Kidney glomerular epithelial cell (primary cell): ENCODE results near the gene ARHGAP10.

Experiments used
- DNase-seq: peaks from one replicate; lab custom pipeline; 2025; lab: John Stamatoyannopoulos, UW

The ARHGAP10 gene

GRCh38 chr4:147955827-147956558 is 224.1 kb downstream of the ARHGAP10 start:
- DNase-seq, result no peak

GRCh38 chr4:147957446-147957845 is 225.6 kb downstream of the ARHGAP10 start:
- no peak for DNase-seq

GRCh38 chr4:147958057-147958456 is 226.2 kb downstream of the ARHGAP10 start:
- no peak for DNase-seq

- no peak for DNase-seq
Measured at GRCh38 chr4:147958489-147959065, 226.7 kb downstream of the ARHGAP10 start.

GRCh38 chr4:147960971-147961370 is 229.1 kb downstream of the ARHGAP10 start:
- no peak for DNase-seq

- no peak for DNase-seq
Measured at GRCh38 chr4:147963839-147964238, 232.0 kb downstream of the ARHGAP10 start.

- DNase-seq, result no peak
Measured at GRCh38 chr4:147964266-147964880, 232.5 kb downstream of the ARHGAP10 start.

- DNase-seq, result no peak
Measured at GRCh38 chr4:147965056-147965455, 233.2 kb downstream of the ARHGAP10 start.

GRCh38 chr4:147965873-147966272 is 234.0 kb downstream of the ARHGAP10 start:
- no peak for DNase-seq

GRCh38 chr4:147968641-147969040 is 236.8 kb downstream of the ARHGAP10 start:
- no peak for DNase-seq

- DNase-seq, result no peak
Measured at GRCh38 chr4:147969573-147970385, 237.9 kb downstream of the ARHGAP10 start.

- no peak for DNase-seq
Measured at GRCh38 chr4:147971116-147971515, 239.2 kb downstream of the ARHGAP10 start.

GRCh38 chr4:147975325-147975724 is 243.4 kb downstream of the ARHGAP10 start:
- no peak for DNase-seq

- DNase-seq, result no peak
Measured at GRCh38 chr4:147975933-147976928, 244.3 kb downstream of the ARHGAP10 start.

GRCh38 chr4:147980586-147980985 is 248.7 kb downstream of the ARHGAP10 start:
- DNase-seq, result no peak

GRCh38 chr4:147981305-147981704 is 249.4 kb downstream of the ARHGAP10 start:
- DNase-seq, result peak; percentile 17

- no peak for DNase-seq
Measured at GRCh38 chr4:147984065-147984777, 252.3 kb downstream of the ARHGAP10 start.

GRCh38 chr4:147984778-147985138 is 252.9 kb downstream of the ARHGAP10 start:
- no peak for DNase-seq

- no peak for DNase-seq
Measured at GRCh38 chr4:147985376-147985775, 253.5 kb downstream of the ARHGAP10 start.

- DNase-seq, result no peak
Measured at GRCh38 chr4:147987252-147987651, 255.4 kb downstream of the ARHGAP10 start.
